Naive thymus-derived CD4-positive, alpha-beta T cell (primary cell): Measurements from ENCODE around the gene UXT. TPM values are rescaled to one million over a fixed set of nuclear protein-coding genes. Genes with fewer than 3 reads are reported as not detected.
"Not testable (repeated sequence)": the region's sequence is repeated elsewhere in the genome, so short reads cannot be mapped to it uniquely, and the experiment has no call there.

Experiments used
- ATAC-seq: fragments of 150-1000 bp; cut with Tn5 transposase; 2 replicates; pipeline ENCODE4 v1.10.0; 2021; ENCODE audit warnings: mild to moderate bottlenecking, moderate library complexity
- CTCF ChIA-PET: fragments of 350-600 bp; sonication (Branson Sonifier 250); formaldehyde crosslinking; loops from one replicate; lab custom pipeline; 2021; ENCODE audit warnings: antibody characterized with exemption; lab: Charles Lee
- POLR2A ChIA-PET: fragments of 350-600 bp; sonication (Branson Sonifier 250); formaldehyde crosslinking; loops from one replicate; lab custom pipeline; 2021; ENCODE audit warnings: antibody characterized with exemption, inconsistent platforms; lab: Charles Lee
- DNase-seq, 9 donors: peaks; one replicate each; pipeline versions ENCODE4 v3.0.0 to v3.0.0-alpha.2; 2020 to 2022; ENCODE audit warnings: mixed read lengths in 1 of 9
- H3K27ac ChIP-seq: one replicate; pipeline ENCODE4 v1.7.0; 2013; ENCODE audit warnings: mild to moderate bottlenecking, low read depth, low read length, moderate library complexity
- H3K27me3 ChIP-seq, 2 donors: one replicate each; pipeline ENCODE4 v1.7.0; 2013; ENCODE audit warnings: low read length in 2 of 2, mild to moderate bottlenecking in 2 of 2, moderate library complexity in 2 of 2; ENCODE audit not compliant: control insufficient read depth in 2 of 2, insufficient read depth in 2 of 2
- H3K36me3 ChIP-seq, 3 experiments: 1 replicate in 2 of 3; 2 replicates in 1 of 3; pipeline ENCODE4 v1.7.0; 2013; ENCODE audit warnings: low read length in 3 of 3, mild to moderate bottlenecking in 3 of 3, moderate library complexity in 1 of 3; ENCODE audit not compliant: insufficient read depth in 3 of 3, control insufficient read depth in 2 of 3
- H3K4me1 ChIP-seq, 2 donors: one replicate each; pipeline ENCODE4 v1.7.0; 2013; ENCODE audit warnings: low read length in 2 of 2, mild to moderate bottlenecking in 2 of 2, moderate library complexity in 1 of 2; ENCODE audit not compliant: control insufficient read depth in 2 of 2, insufficient read depth in 2 of 2
- H3K4me3 ChIP-seq: 2 replicates; pipeline ENCODE4 v1.7.0; 2013; ENCODE audit warnings: mild to moderate bottlenecking, low read length
- H3K9me3 ChIP-seq, 3 experiments: 1 replicate in 2 of 3; 2 replicates in 1 of 3; pipeline ENCODE4 v1.7.0; 2013; ENCODE audit warnings: low read length in 3 of 3; ENCODE audit not compliant: control insufficient read depth in 2 of 3
- H3K27ac Mint-ChIP-seq, 9 donors: one replicate each; pipeline ENCODE4 v1.8.0; 2020 to 2022; ENCODE audit warnings: mixed read lengths in 9 of 9, mild to moderate bottlenecking in 8 of 9, moderate library complexity in 5 of 9, inconsistent platforms in 2 of 9
- H3K27me3 Mint-ChIP-seq, 5 donors: one replicate each; pipeline ENCODE4 v1.8.0; 2021 to 2022; ENCODE audit warnings: mixed read lengths in 5 of 5, mild to moderate bottlenecking in 1 of 5
- H3K36me3 Mint-ChIP-seq, 5 donors: one replicate each; pipeline ENCODE4 v1.8.0; 2020 to 2022; ENCODE audit warnings: mixed read lengths in 5 of 5, mild to moderate bottlenecking in 3 of 5, inconsistent platforms in 1 of 5
- H3K4me1 Mint-ChIP-seq, 7 donors: one replicate each; pipeline ENCODE4 v1.8.0; 2020 to 2022; ENCODE audit warnings: mixed read lengths in 7 of 7, mild to moderate bottlenecking in 3 of 7, inconsistent platforms in 1 of 7
- H3K4me3 Mint-ChIP-seq, 10 donors: one replicate each; pipeline ENCODE4 v1.8.0; 2020 to 2022; ENCODE audit warnings: mild to moderate bottlenecking in 10 of 10, mixed read lengths in 10 of 10, moderate library complexity in 6 of 10, inconsistent platforms in 2 of 10
- H3K9me3 Mint-ChIP-seq, 11 donors: one replicate each; pipeline ENCODE4 v1.8.0; 2020 to 2022; ENCODE audit warnings: mixed read lengths in 11 of 11, mild to moderate bottlenecking in 4 of 11, inconsistent platforms in 1 of 11, moderate library complexity in 1 of 11
- intact Hi-C, 2 donors: fragments of 100-400 bp; cut with micrococcal nuclease; formaldehyde crosslinking; loops; one replicate each; pipeline ENCODE4 v1.15.1; 2023
- polyA plus RNA-seq, 2 donors: library from polyadenylated mRNA; unstranded; fragments of 300-500 nt; fragmentation: Illumina TruSeq; gene quantifications; one replicate each; pipeline ENCODE4 v1.2.3, GENCODE V29; 2021
- total RNA-seq, 6 experiments: library from RNA in 5 of 6; stranded (reverse) in 5 of 6; gene quantifications; 1 replicate in 5 of 6; 2 replicates in 1 of 6; pipeline ENCODE4 v1.2.3 and lab custom pipeline; 2021 to 2026

UXT gene
- total and polyA plus RNA-seq, 7 experiments from 2014 or later = 160 to 408 (median 223) TPM

DNA sequence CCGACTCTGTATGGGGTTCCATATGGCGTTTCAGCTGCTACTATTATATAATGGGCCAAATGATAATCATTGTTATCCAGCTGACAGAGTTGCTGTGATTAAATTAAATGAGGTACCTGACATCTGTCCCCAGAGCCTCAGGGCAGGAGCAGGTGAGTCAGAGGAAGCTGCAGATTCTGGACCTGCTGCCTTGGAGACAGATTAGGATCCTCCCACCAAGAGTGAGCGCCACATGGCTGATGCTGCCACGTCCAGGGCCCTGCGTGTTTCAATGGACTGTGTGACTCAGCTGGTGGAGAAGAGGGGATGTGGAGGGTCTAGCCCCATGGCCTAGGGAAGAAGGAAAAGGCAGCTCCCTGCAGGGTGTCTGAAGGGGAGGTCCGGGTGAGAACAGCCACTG lies 28.3 kb upstream of the UXT start:
- Mint-ChIP-seq H3K36me3 (no peaks in the 10 kb centered on the region), H3K9me3 (no peaks in the 10 kb centered on the region), H3K27me3 (peaks cover 0 to 10% (median 0%) of the 10 kb centered on the region in 5 donors), H3K4me1 (peaks cover 0 to 4% (median 0%) of the 10 kb centered on the region in 7 donors), H3K27ac (no peak overlapping the region), H3K4me3 (no peak overlapping the region)
- H3K4me3 ChIP-seq = no peak overlapping the region
- no peaks in the 10 kb centered on the region for H3K27me3 ChIP-seq
- no peak for ATAC-seq
- no peaks in the 10 kb centered on the region for H3K9me3 ChIP-seq
- CTCF ChIA-PET = no interaction called here
- H3K4me1 ChIP-seq = no peaks in the 10 kb centered on the region
- POLR2A ChIA-PET = no interaction called here
- intact Hi-C loops = no loop called here
- no peak overlapping the region for H3K27ac ChIP-seq
- H3K36me3 ChIP-seq = no peaks in the 10 kb centered on the region
- DNase-seq = no peak

DNA sequence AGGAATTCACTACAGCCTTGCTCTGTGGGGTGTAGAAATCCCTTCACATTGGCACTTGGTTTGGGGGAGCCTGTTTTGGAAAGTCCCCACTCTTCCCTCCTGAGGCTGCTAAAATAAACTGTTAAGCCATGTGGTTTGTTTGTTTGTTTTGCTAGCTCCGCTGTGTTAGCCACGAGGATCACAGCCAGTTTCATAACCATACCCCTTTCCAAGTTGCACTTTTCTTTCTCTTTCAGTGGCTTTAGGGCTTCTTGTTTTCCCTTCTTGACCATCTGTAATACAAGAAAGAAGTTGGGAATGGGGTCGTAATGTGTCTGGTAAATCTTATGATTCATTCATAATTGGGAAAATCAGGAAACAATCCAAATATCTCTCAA lies 24.8 kb upstream of the UXT start:
- Mint-ChIP-seq H3K27me3 (peaks cover 0 to 14% (median 0%) of the 10 kb centered on the region in 5 donors), H3K27ac (no peak overlapping the region), H3K4me1 (peaks cover 0 to 4% (median 0%) of the 10 kb centered on the region in 7 donors), H3K36me3 (no peaks in the 10 kb centered on the region), H3K4me3 (no peak overlapping the region), H3K9me3 (no peaks in the 10 kb centered on the region)
- Histone ChIP-seq H3K4me3 (no peak overlapping the region), H3K36me3 (no peaks in the 10 kb centered on the region), H3K27ac (no peak overlapping the region), H3K4me1 (no peaks in the 10 kb centered on the region), H3K9me3 (no peaks in the 10 kb centered on the region), H3K27me3 (no peaks in the 10 kb centered on the region)
- POLR2A ChIA-PET = no interaction called here
- ATAC-seq (no peak), DNase-seq (no peak)
- CTCF ChIA-PET = no interaction called here
- intact Hi-C loops = no loop called here

DNA sequence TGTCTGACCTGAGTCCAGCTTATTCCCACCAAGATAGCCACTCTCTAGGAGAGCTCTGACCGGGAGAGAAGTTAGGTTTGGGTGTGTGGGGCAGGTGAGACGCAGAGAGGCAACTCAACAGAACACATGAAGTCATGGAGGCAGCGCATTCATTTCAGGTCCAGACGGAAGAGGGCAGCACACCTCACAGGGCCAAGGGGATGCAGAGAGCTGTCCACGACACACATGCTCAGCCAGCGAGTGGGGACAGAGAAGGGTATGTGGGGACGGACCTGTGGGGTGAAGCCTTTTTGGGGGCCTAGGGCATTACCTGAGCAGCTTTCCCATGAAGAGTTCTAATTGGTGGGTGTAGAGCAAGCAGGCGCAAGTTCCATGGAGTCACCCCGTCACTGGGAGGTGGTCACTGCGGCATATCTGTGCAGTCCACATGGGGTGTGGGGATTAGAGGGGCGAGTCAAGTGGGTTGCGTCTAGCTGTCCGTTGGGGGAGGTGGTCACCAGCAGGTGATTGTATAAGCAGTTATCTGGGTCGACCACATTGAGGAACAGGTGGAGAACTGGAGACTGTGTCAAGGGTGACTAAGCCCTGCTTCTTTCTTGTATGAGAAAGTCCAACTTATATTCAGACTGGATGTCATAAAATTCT lies 24.3 kb upstream of the UXT start:
- ATAC-seq = no peak
- Histone ChIP-seq H3K4me1 (no peaks in the 10 kb centered on the region), H3K9me3 (no peaks in the 10 kb centered on the region), H3K36me3 (no peaks in the 10 kb centered on the region), H3K4me3 (no peak overlapping the region), H3K27me3 (no peaks in the 10 kb centered on the region), H3K27ac (no peak overlapping the region)
- Mint-ChIP-seq H3K27me3 (peaks cover 0 to 15% (median 0%) of the 10 kb centered on the region in 5 donors), H3K36me3 (no peaks in the 10 kb centered on the region), H3K9me3 (no peaks in the 10 kb centered on the region), H3K4me3 (no peak overlapping the region), H3K27ac (no peak overlapping the region), H3K4me1 (peaks cover 0 to 4% (median 0%) of the 10 kb centered on the region in 7 donors)
- POLR2A ChIA-PET = no interaction called here
- intact Hi-C loops = no loop called here
- CTCF ChIA-PET = no interaction called here
- DNase-seq = no peak

DNA sequence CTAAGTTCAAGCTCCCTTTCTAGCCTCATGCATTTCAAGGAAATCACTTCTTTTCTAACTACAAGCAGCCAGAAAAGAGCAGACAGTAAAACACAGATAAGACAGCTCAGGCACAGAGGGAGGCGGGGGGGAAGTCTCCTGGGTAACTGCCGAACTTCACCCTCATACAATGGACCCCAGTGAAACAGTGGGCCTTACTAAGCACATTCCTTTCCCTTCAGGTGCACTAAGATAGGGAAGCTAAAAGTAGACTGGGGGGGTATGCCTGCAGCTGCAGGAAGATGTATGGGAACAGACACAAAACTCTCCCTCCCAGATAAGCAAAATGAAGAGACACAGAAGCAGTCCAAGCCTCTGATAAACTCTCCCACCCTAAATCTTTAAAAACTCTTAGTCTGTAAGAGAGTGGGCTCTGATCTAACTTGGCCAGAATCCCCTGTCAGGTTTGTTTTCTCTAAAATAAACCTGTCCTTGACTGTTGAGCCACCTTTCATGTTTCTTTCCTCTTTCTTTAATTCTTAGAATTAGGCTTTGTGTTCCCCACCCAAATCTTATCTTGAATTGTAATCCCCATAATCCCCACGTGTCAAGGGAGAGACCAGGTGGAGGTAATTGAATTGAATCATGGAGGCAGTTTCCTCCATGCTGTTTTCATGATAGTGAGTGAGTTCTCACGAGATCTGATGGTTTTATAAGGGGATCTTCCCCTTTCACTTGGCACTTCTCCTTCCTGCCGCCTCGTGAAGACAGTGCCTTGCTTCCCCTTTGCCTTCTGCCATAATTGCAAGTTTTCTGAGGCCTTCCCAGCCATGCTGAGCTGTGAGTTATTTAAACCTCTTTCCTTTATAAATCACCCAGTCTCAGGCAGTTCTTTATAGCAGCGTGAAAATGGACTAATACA lies 17.2 kb upstream of the UXT start:
- H3K9me3 ChIP-seq, H3K36me3 ChIP-seq, CTCF ChIA-PET, DNase-seq, H3K27ac Mint-ChIP-seq, H3K4me1 Mint-ChIP-seq, H3K4me3 Mint-ChIP-seq, H3K36me3 Mint-ChIP-seq, H3K9me3 Mint-ChIP-seq, intact Hi-C loops, POLR2A ChIA-PET, H3K27ac ChIP-seq, H3K4me1 ChIP-seq, H3K27me3 Mint-ChIP-seq, ATAC-seq, H3K27me3 ChIP-seq, H3K4me3 ChIP-seq: not testable (repeated sequence)

DNA sequence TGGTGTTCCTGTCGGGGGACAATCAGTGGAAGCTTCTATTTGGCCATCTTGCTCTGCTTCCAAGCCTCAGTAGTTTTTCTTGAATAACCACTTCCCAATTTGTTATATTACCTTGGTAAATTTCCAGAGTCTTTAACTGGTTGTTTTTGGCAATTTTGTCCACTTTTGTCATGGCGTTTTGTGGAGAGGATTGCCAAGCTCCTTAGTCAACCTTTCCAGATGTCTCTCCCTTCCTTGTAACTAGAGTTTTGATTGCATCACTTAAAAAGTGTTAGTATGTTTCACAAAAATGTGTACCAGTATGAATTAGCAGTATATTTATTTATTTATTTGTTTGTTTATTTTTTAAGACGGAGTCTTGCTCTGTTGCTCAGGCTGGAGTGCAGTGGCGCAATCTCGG lies 15.8 kb upstream of the UXT start:
- DNase-seq (no peak), ATAC-seq (no peak)
- Mint-ChIP-seq H3K4me1 (no peaks in the 10 kb centered on the region), H3K27me3 (peaks cover 0 to 5% (median 0%) of the 10 kb centered on the region in 5 donors), H3K9me3 (peaks cover 0 to 5% (median 0%) of the 10 kb centered on the region in 11 donors), H3K4me3 (no peak overlapping the region), H3K27ac (no peak overlapping the region), H3K36me3 (no peaks in the 10 kb centered on the region)
- Histone ChIP-seq H3K4me3 (no peak overlapping the region), H3K36me3 (no peaks in the 10 kb centered on the region), H3K4me1 (no peaks in the 10 kb centered on the region), H3K27ac (no peak overlapping the region), H3K27me3 (no peaks in the 10 kb centered on the region), H3K9me3 (no peaks in the 10 kb centered on the region)
- ChIA-PET CTCF (no interaction called here), POLR2A (no interaction called here)
- intact Hi-C loops = no loop called here

DNA sequence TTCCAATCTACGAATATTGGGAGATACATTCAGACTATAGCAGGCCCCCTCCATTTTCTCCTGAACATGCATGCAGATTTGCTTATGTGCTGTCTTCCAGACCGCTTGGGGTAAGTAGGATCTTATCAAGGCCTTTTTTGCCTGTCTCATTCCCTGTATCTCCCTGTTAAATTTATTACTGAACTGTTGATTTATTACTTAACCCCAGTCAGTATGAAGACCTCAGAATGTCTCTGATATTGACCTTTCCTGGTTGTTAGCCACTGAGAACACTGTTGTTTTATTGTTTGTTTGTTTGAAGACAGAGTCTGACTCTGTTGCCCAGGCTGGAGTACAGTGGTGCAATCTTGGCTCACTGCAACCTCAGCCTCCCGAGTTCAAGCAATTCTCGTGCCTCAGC lies 6.8 kb upstream of the UXT start:
- intact Hi-C loops, H3K9me3 ChIP-seq, H3K36me3 ChIP-seq, H3K27ac ChIP-seq, ATAC-seq, H3K4me3 ChIP-seq, H3K9me3 Mint-ChIP-seq, H3K4me1 Mint-ChIP-seq, DNase-seq, H3K4me1 ChIP-seq, H3K27ac Mint-ChIP-seq, H3K4me3 Mint-ChIP-seq, POLR2A ChIA-PET, H3K27me3 Mint-ChIP-seq, CTCF ChIA-PET, H3K27me3 ChIP-seq, H3K36me3 Mint-ChIP-seq: not testable (repeated sequence)
